Activated B cell treated with CpG ODN at 0.5 μM for 24 hours (primary cell): ENCODE measurements around the gene TCP11L1. TPM values are rescaled to one million over a fixed set of nuclear protein-coding genes. Genes with fewer than 3 reads are reported as not detected.

ENCODE experiments used
- ATAC-seq: fragments of 200-7000 bp; cut with Tn5 transposase; one replicate; pipeline ENCODE4 v1.10.0; 2021; ENCODE audit warnings: low read depth, mild to moderate bottlenecking, moderate library complexity
- CTCF ChIA-PET: fragments of 350-600 bp; sonication (Branson Sonifier 250); formaldehyde crosslinking; loops from one replicate; lab custom pipeline; 2021; ENCODE audit warnings: antibody characterized with exemption; lab: Charles Lee
- POLR2A ChIA-PET: fragments of 350-600 bp; sonication (Branson Sonifier 250); formaldehyde crosslinking; loops from one replicate; lab custom pipeline; 2021; ENCODE audit warnings: antibody characterized with exemption; lab: Charles Lee
- DNase-seq: peaks from one replicate; pipeline ENCODE4 v3.0.0; 2022
- H3K27ac Mint-ChIP-seq: one replicate; pipeline ENCODE4 v1.8.0; 2020; ENCODE audit warnings: mixed read lengths
- H3K27me3 Mint-ChIP-seq: one replicate; pipeline ENCODE4 v1.8.0; 2021; ENCODE audit warnings: mixed read lengths
- H3K36me3 Mint-ChIP-seq: one replicate; pipeline ENCODE4 v1.8.0; 2021; ENCODE audit warnings: low read depth, mixed read lengths
- H3K4me1 Mint-ChIP-seq: one replicate; pipeline ENCODE4 v1.8.0; 2021; ENCODE audit warnings: mixed read lengths
- H3K4me3 Mint-ChIP-seq: one replicate; pipeline ENCODE4 v1.8.0; 2020; ENCODE audit warnings: mild to moderate bottlenecking, mixed read lengths
- H3K9me3 Mint-ChIP-seq: one replicate; pipeline ENCODE4 v1.8.0; 2020; ENCODE audit warnings: mixed read lengths
- CTCF ChIP-seq: fragments of 200-600 bp; IDR thresholded peaks from one replicate; pipeline ENCODE4 v1.8.0; 2022; ENCODE audit warnings: antibody characterized with exemption, mild to moderate bottlenecking
- intact Hi-C: fragments of 100-400 bp; cut with micrococcal nuclease; formaldehyde crosslinking; loops from one replicate; pipeline ENCODE4 v1.15.1; 2024
- total RNA-seq: library from RNA; stranded (reverse); gene quantifications from 2 replicates; pipeline ENCODE4 v1.2.3, GENCODE V29; 2022

The TCP11L1 gene
- total RNA-seq, 1 donor from 2014 or later: 17.7 TPM

GRCh38 chr11:33072465-33072864 is 33.1 kb downstream of the TCP11L1 start:
- no peaks in the 10 kb centered on the region for H3K4me1 Mint-ChIP-seq
- no peaks in the 10 kb centered on the region for H3K9me3 Mint-ChIP-seq
- intact Hi-C loops: no loop called here
- CTCF ChIA-PET: no interaction called here
- H3K36me3 Mint-ChIP-seq: peaks cover 75% of the 10 kb centered on the region
- ATAC-seq (no peak), DNase-seq (no peak)
- no peaks in the 10 kb centered on the region for H3K27me3 Mint-ChIP-seq
- POLR2A ChIA-PET: no interaction called here
- TF ChIP-seq CTCF: no peak
- no peak overlapping the region for H3K4me3 Mint-ChIP-seq
- H3K27ac Mint-ChIP-seq: no peak overlapping the region

GRCh38 chr11:33083918-33084317 is 44.5 kb downstream of the TCP11L1 start:
- no peak for ATAC-seq
- H3K4me1 Mint-ChIP-seq: no peaks in the 10 kb centered on the region
- H3K36me3 Mint-ChIP-seq: peaks cover 56% of the 10 kb centered on the region
- CTCF ChIA-PET: no interaction called here
- H3K27ac Mint-ChIP-seq: no peak overlapping the region
- no peaks in the 10 kb centered on the region for H3K9me3 Mint-ChIP-seq
- POLR2A ChIA-PET: no interaction called here
- TF ChIP-seq CTCF: no peak
- intact Hi-C loops: no loop called here
- DNase-seq: no peak
- no peaks in the 10 kb centered on the region for H3K27me3 Mint-ChIP-seq
- H3K4me3 Mint-ChIP-seq: no peak overlapping the region

- ATAC-seq: no peak
These were observed 46.6 kb downstream of the TCP11L1 start for GRCh38 chr11:33086017-33086416.

GRCh38 chr11:33089776-33090175 is 50.4 kb downstream of the TCP11L1 start:
- TF ChIP-seq CTCF: no peak
- POLR2A ChIA-PET: no interaction called here
- DNase-seq: no peak
- CTCF ChIA-PET: no interaction called here
- intact Hi-C loops: no loop called here
- ATAC-seq: no peak
- peaks cover 60% of the 10 kb centered on the region for H3K36me3 Mint-ChIP-seq
- no peaks in the 10 kb centered on the region for H3K9me3 Mint-ChIP-seq
- H3K27me3 Mint-ChIP-seq: no peaks in the 10 kb centered on the region
- no peak overlapping the region for H3K4me3 Mint-ChIP-seq
- no peaks in the 10 kb centered on the region for H3K4me1 Mint-ChIP-seq
- no peak overlapping the region for H3K27ac Mint-ChIP-seq

More at GRCh38 chr11:33086017-33086416, 46.6 kb downstream of the TCP11L1 start:
- ChIA-PET POLR2A (interaction anchor here (0.7 kb wide), 1 partner anchor 173 kb away, joined by 5 read pairs; no protein-coding TSS in a partner anchor), CTCF (no interaction called here)
- Mint-ChIP-seq H3K9me3 (no peaks in the 10 kb centered on the region), H3K4me3 (no peak overlapping the region), H3K27ac (no peak overlapping the region), H3K36me3 (peaks cover 62% of the 10 kb centered on the region), H3K27me3 (no peaks in the 10 kb centered on the region), H3K4me1 (no peaks in the 10 kb centered on the region)
- no peak for TF ChIP-seq CTCF
- intact Hi-C loops: no loop called here
- no peak for DNase-seq

- intact Hi-C loops: no loop called here
- no peak for TF ChIP-seq CTCF
- CTCF ChIA-PET: no interaction called here
- no peaks in the 10 kb centered on the region for H3K27me3 Mint-ChIP-seq
- DNase-seq (no peak), ATAC-seq (no peak)
- H3K4me1 Mint-ChIP-seq: no peaks in the 10 kb centered on the region
- H3K9me3 Mint-ChIP-seq: no peaks in the 10 kb centered on the region
- peaks cover 62% of the 10 kb centered on the region for H3K36me3 Mint-ChIP-seq
- no peak overlapping the region for H3K27ac Mint-ChIP-seq
- no peak overlapping the region for H3K4me3 Mint-ChIP-seq
- POLR2A ChIA-PET: no interaction called here
These were observed 54.8 kb downstream of the TCP11L1 start for GRCh38 chr11:33094157-33094556.
